HCT116 (cell line): ENCODE measurements around the gene RUBCN. TPM values are rescaled to one million over a fixed set of nuclear protein-coding genes. Genes with fewer than 3 reads are reported as not detected.

Source experiments
- ATAC-seq: fragments of 200-7000 bp; cut with Tn5 transposase; 2 replicates; pipeline ENCODE4 v1.9.1; 2020; ENCODE audit warnings: mild to moderate bottlenecking, moderate library complexity
- BruUV-seq: library from RNA; stranded (reverse); fragments of 400-500 nt; replicated peaks from 2 replicates; lab custom pipeline; 2021; lab: Mats Ljungman, UMichigan
- CTCF ChIA-PET: fragments of 300-600 bp; sonication (Branson Sonifier 250); formaldehyde crosslinking; loops from one replicate; lab custom pipeline; 2021; ENCODE audit warnings: antibody characterized with exemption; lab: Charles Lee
- POLR2A ChIA-PET: fragments of 300-600, 350-600 bp; sonication (Branson Sonifier 250); formaldehyde crosslinking; loops from one replicate; lab custom pipeline; 2021; ENCODE audit warnings: antibody characterized with exemption; lab: Charles Lee
- RAD21 ChIA-PET, 2 experiments: fragments of 300-600 bp; sonication (Branson Sonifier 250); formaldehyde crosslinking; loops; one replicate each; lab custom pipeline; 2023; ENCODE audit warnings: low total read pairs in 2 of 2; ENCODE audit not compliant: uncharacterized antibody in 2 of 2, unreplicated experiment in 2 of 2, low non-redundant PET in 1 of 2; lab: Charles Lee
- DNase-seq: peaks from one replicate; pipeline ENCODE4 v3.0.0-alpha.2; 2010; ENCODE audit warnings: low read depth, low spot score
- H2AFZ ChIP-seq: fragments of 200-600 bp; shearing (Covaris generic), sonication (generic); 2 replicates; pipeline ENCODE4 v1.6.1; 2017; ENCODE audit warnings: low read depth, mixed run types, mixed read lengths, antibody characterized with exemption, low read length; ENCODE audit not compliant: poor library complexity, severe bottlenecking
- H3K27ac ChIP-seq: 2 replicates; pipeline ENCODE4 v1.5.1; 2012; ENCODE audit warnings: low read depth, low read length
- H3K27me3 ChIP-seq: fragments of 200-600 bp; sonication (generic); 2 replicates; pipeline ENCODE4 v1.6.1; 2016; ENCODE audit warnings: mixed run types, low read length, mixed read lengths; ENCODE audit not compliant: insufficient read depth
- H3K36me3 ChIP-seq, 2 experiments: fragments of 200-500 bp in 1 of 2; fragments of 200-600 bp in 1 of 2; sonication (Bioruptor generic) in 1 of 2; sonication (generic) in 1 of 2; 2 replicates each; pipeline versions ENCODE4 v1.5.1 to v1.6.1; 2014 to 2016; ENCODE audit warnings: low read length in 2 of 2, inconsistent platforms in 1 of 2, mixed read lengths in 1 of 2, mixed run types in 1 of 2; ENCODE audit not compliant: insufficient read depth in 2 of 2, control insufficient read depth in 1 of 2
- H3K4me1 ChIP-seq, 2 experiments: fragments of 200-600 bp in 1 of 2; sonication (generic) in 1 of 2; 2 replicates each; pipeline versions ENCODE4 v1.5.1 to v1.6.1; 2012 to 2017; ENCODE audit warnings: low read length in 2 of 2, inconsistent platforms in 1 of 2, mild to moderate bottlenecking in 1 of 2, mixed read lengths in 1 of 2, mixed run types in 1 of 2, moderate library complexity in 1 of 2; ENCODE audit not compliant: insufficient read depth in 2 of 2, control insufficient read depth in 1 of 2
- H3K4me2 ChIP-seq: fragments of 200-600 bp; sonication (generic); 2 replicates; pipeline ENCODE4 v1.6.1; 2017; ENCODE audit warnings: mixed run types, low read length, mixed read lengths
- H3K4me3 ChIP-seq, 2 experiments: fragments of 200-600 bp in 1 of 2; sonication (generic) in 1 of 2; replicated peaks in 1 of 2; 2 replicates each; pipeline ENCODE4 v1.5.1; 2011 to 2016; ENCODE audit warnings: low read length in 2 of 2, control low read depth in 1 of 2, low read depth in 1 of 2, mild to moderate bottlenecking in 1 of 2, mixed read lengths in 1 of 2, mixed run types in 1 of 2
- H3K79me2 ChIP-seq: fragments of 200-600 bp; sonication (generic); 2 replicates; pipeline ENCODE4 v1.6.1; 2017; ENCODE audit warnings: mild to moderate bottlenecking, mixed run types, low read length, moderate library complexity, mixed read lengths; ENCODE audit not compliant: insufficient read depth
- H3K9ac ChIP-seq: fragments of 200-600 bp; sonication (generic); 2 replicates; pipeline ENCODE4 v1.6.1; 2016; ENCODE audit warnings: low read length, mixed read lengths
- H3K9me2 ChIP-seq: fragments of 200-600 bp; sonication (generic), shearing (Covaris generic); 2 replicates; pipeline ENCODE4 v1.6.1; 2017; ENCODE audit warnings: mixed run types, mild to moderate bottlenecking, moderate library complexity; ENCODE audit not compliant: insufficient read depth
- H3K9me3 ChIP-seq, 2 experiments: fragments of 200-500 bp in 1 of 2; fragments of 200-600 bp in 1 of 2; sonication (Bioruptor generic) in 1 of 2; sonication (generic) in 1 of 2; 2 replicates each; pipeline ENCODE4 v1.6.1; 2014 to 2017; ENCODE audit warnings: low read length in 2 of 2, mixed read lengths in 2 of 2, inconsistent platforms in 1 of 2, low read depth in 1 of 2, mild to moderate bottlenecking in 1 of 2, mixed run types in 1 of 2, moderate library complexity in 1 of 2; ENCODE audit not compliant: control insufficient read depth in 1 of 2, insufficient read depth in 1 of 2
- H4K20me1 ChIP-seq: fragments of 200-600 bp; sonication (generic), shearing (Covaris generic); 2 replicates; pipeline ENCODE4 v1.6.1; 2017; ENCODE audit warnings: mixed run types, mild to moderate bottlenecking, moderate library complexity; ENCODE audit not compliant: insufficient read depth
- CEBPB ChIP-seq: IDR thresholded peaks from 2 replicates; pipeline ENCODE4 v1.6.1; 2012; ENCODE audit warnings: low read depth
- EGR1 ChIP-seq: IDR thresholded peaks from 2 replicates; pipeline ENCODE4 v1.6.1; 2012; ENCODE audit warnings: low read depth
- EZH2 ChIP-seq: fragments of 200-600 bp; sonication (generic); IDR thresholded peaks from 2 replicates; pipeline ENCODE4 v1.6.1; 2017; ENCODE audit warnings: antibody characterized with exemption, mixed run types
- JUND ChIP-seq: IDR thresholded peaks from 2 replicates; pipeline ENCODE4 v1.6.1; 2012
- POLR2A ChIP-seq: IDR thresholded peaks from 2 replicates; pipeline ENCODE4 v1.7.0; 2011; ENCODE audit warnings: borderline replicate concordance; ENCODE audit not compliant: insufficient read depth, insufficient read length; ENCODE audit errors: extremely low read depth
- POLR2AphosphoS5 ChIP-seq: IDR thresholded peaks from 2 replicates; pipeline ENCODE4 v1.6.1; 2011; ENCODE audit warnings: mild to moderate bottlenecking, low read depth, low read length, moderate library complexity
- SIN3A ChIP-seq: IDR thresholded peaks from 2 replicates; pipeline ENCODE4 v1.6.1; 2012; ENCODE audit warnings: low read depth
- SRF ChIP-seq: IDR thresholded peaks from 2 replicates; pipeline ENCODE4 v1.6.1; 2012; ENCODE audit warnings: low read depth
- YY1 ChIP-seq: IDR thresholded peaks from 2 replicates; pipeline ENCODE4 v1.6.1; 2011; ENCODE audit warnings: low read length, low read depth, moderate library complexity, mild to moderate bottlenecking; ENCODE audit not compliant: insufficient replicate concordance; ENCODE audit errors: extremely low read depth
- ZFX ChIP-seq: fragments of 450-650 bp; IDR thresholded peaks from 2 replicates; pipeline ENCODE4 v1.6.1; 2017
- ZNF274 ChIP-seq: fragments of 200-500 bp; sonication (Bioruptor generic); IDR thresholded peaks from 2 replicates; pipeline ENCODE4 v1.6.1; 2014; ENCODE audit warnings: mild to moderate bottlenecking, low read depth, low read length, inconsistent platforms
- intact Hi-C: fragments of 100-400 bp; cut with micrococcal nuclease; formaldehyde crosslinking; loops from 2 replicates; pipeline ENCODE4 v1.10.0; 2022
- total RNA-seq: library from RNA; stranded (reverse); gene quantifications from one replicate; pipeline ENCODE4 v1.2.1, GENCODE V29; 2021; ENCODE audit not compliant: unreplicated experiment
- TF ChIP-seq, protein P1 (sequence below): IDR thresholded peaks from 2 replicates; pipeline ENCODE4 v1.6.1; 2012; ENCODE audit warnings: low read depth
- TF ChIP-seq, protein P2 (sequence below): IDR thresholded peaks from 2 replicates; pipeline ENCODE4 v1.6.1; 2012
- TF ChIP-seq, protein P3 (sequence below): IDR thresholded peaks from 2 replicates; pipeline ENCODE4 v1.6.1; 2011; ENCODE audit warnings: mild to moderate bottlenecking, low read length, moderate library complexity; ENCODE audit not compliant: insufficient replicate concordance; ENCODE audit errors: extremely low read depth
- TF ChIP-seq, protein P4 (sequence below), 3 experiments: fragments of 200-600 bp in 1 of 3; sonication (generic) in 1 of 3; IDR thresholded peaks in 2 of 3; conservative IDR thresholded peaks in 1 of 3; 2 replicates each; pipeline ENCODE4 v1.5.1; 2012 to 2017; ENCODE audit warnings: low read depth in 2 of 3, low read length in 2 of 3, antibody characterized with exemption in 1 of 3, borderline replicate concordance in 1 of 3, control low read depth in 1 of 3, mild to moderate bottlenecking in 1 of 3, mixed read lengths in 1 of 3, mixed run types in 1 of 3, moderate library complexity in 1 of 3; ENCODE audit not compliant: insufficient read depth in 1 of 3

Gene RUBCN
- total RNA-seq, 1 experiment from 2014 or later, result 21.4 TPM

DNA sequence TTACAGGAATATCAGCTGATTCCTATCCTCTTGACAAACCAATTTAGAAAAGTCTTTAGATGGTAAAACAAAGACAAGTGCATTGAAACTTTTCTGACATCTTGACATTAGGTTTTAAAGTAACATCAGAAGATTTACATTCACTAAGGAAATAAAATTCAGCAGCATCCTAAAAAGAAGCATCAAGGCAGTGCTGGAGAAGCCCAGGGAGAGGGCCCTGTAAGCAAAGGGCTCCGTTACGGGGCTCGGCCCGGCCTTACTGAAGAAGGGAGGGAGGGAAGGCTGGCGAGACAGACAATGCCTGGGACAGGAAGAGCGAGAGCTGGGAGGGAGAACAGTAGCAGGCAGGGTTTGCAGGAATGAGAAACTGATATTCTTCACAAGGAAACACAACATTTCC, 39.3 kb downstream of the RUBCN start:
- H3K36me3 ChIP-seq, result peaks cover 4 to 21% of the 10 kb centered on the region in 2 experiments; a peak in 3 of 4 replicates

More for the DNA sequence above, 39.3 kb downstream of the RUBCN start:
- BruUV-seq, result no TSS peak
- TF ChIP-seq, protein P1, sequence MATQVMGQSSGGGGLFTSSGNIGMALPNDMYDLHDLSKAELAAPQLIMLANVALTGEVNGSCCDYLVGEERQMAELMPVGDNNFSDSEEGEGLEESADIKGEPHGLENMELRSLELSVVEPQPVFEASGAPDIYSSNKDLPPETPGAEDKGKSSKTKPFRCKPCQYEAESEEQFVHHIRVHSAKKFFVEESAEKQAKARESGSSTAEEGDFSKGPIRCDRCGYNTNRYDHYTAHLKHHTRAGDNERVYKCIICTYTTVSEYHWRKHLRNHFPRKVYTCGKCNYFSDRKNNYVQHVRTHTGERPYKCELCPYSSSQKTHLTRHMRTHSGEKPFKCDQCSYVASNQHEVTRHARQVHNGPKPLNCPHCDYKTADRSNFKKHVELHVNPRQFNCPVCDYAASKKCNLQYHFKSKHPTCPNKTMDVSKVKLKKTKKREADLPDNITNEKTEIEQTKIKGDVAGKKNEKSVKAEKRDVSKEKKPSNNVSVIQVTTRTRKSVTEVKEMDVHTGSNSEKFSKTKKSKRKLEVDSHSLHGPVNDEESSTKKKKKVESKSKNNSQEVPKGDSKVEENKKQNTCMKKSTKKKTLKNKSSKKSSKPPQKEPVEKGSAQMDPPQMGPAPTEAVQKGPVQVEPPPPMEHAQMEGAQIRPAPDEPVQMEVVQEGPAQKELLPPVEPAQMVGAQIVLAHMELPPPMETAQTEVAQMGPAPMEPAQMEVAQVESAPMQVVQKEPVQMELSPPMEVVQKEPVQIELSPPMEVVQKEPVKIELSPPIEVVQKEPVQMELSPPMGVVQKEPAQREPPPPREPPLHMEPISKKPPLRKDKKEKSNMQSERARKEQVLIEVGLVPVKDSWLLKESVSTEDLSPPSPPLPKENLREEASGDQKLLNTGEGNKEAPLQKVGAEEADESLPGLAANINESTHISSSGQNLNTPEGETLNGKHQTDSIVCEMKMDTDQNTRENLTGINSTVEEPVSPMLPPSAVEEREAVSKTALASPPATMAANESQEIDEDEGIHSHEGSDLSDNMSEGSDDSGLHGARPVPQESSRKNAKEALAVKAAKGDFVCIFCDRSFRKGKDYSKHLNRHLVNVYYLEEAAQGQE, result no peak
- TF ChIP-seq JUND (no peak), ZNF274 (no peak), POLR2AphosphoS5 (no peak), YY1 (no peak), ZFX (no peak), SIN3A (no peak), POLR2A (no peak), EZH2 (no peak), EGR1 (no peak), SRF (no peak), CEBPB (no peak)
- TF ChIP-seq, protein P2, sequence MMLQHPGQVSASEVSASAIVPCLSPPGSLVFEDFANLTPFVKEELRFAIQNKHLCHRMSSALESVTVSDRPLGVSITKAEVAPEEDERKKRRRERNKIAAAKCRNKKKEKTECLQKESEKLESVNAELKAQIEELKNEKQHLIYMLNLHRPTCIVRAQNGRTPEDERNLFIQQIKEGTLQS, result no peak
- TF ChIP-seq, protein P3, sequence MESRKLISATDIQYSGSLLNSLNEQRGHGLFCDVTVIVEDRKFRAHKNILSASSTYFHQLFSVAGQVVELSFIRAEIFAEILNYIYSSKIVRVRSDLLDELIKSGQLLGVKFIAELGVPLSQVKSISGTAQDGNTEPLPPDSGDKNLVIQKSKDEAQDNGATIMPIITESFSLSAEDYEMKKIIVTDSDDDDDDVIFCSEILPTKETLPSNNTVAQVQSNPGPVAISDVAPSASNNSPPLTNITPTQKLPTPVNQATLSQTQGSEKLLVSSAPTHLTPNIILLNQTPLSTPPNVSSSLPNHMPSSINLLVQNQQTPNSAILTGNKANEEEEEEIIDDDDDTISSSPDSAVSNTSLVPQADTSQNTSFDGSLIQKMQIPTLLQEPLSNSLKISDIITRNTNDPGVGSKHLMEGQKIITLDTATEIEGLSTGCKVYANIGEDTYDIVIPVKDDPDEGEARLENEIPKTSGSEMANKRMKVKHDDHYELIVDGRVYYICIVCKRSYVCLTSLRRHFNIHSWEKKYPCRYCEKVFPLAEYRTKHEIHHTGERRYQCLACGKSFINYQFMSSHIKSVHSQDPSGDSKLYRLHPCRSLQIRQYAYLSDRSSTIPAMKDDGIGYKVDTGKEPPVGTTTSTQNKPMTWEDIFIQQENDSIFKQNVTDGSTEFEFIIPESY, result no peak
- TF ChIP-seq, protein P4, sequence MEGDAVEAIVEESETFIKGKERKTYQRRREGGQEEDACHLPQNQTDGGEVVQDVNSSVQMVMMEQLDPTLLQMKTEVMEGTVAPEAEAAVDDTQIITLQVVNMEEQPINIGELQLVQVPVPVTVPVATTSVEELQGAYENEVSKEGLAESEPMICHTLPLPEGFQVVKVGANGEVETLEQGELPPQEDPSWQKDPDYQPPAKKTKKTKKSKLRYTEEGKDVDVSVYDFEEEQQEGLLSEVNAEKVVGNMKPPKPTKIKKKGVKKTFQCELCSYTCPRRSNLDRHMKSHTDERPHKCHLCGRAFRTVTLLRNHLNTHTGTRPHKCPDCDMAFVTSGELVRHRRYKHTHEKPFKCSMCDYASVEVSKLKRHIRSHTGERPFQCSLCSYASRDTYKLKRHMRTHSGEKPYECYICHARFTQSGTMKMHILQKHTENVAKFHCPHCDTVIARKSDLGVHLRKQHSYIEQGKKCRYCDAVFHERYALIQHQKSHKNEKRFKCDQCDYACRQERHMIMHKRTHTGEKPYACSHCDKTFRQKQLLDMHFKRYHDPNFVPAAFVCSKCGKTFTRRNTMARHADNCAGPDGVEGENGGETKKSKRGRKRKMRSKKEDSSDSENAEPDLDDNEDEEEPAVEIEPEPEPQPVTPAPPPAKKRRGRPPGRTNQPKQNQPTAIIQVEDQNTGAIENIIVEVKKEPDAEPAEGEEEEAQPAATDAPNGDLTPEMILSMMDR (IDR thresholded peaks at IDR 0.05 in 2 of 3, conservative IDR thresholded peaks at IDR 0.05 in 1 of 3; ENCODE audit: borderline replicate concordance in 1 of 3, insufficient read depth in 1 of 3, low read depth in 2 of 3, low read length in 2 of 3), result no peak
- DNase-seq, result no peak
- no peaks in the 10 kb centered on the region for H4K20me1 ChIP-seq
- H3K9me2 ChIP-seq, result no peaks in the 10 kb centered on the region
- no peaks in the 10 kb centered on the region for H3K9me3 ChIP-seq
- ChIA-PET CTCF (no interaction called here), POLR2A (no interaction called here), RAD21 (no interaction called here)
- H3K79me2 ChIP-seq, result no peaks in the 10 kb centered on the region
- H3K27ac ChIP-seq, result no peak overlapping the region
- no peak for ATAC-seq
- H3K27me3 ChIP-seq, result no peaks in the 10 kb centered on the region
- H3K4me2 ChIP-seq, result no peak overlapping the region
- no peaks in the 10 kb centered on the region for H3K4me1 ChIP-seq
- no peak overlapping the region for H3K9ac ChIP-seq
- no peak overlapping the region for H2AFZ ChIP-seq
- intact Hi-C loops, result no loop called here
- H3K4me3 ChIP-seq, result no peak overlapping the region
